Measurements from ENCODE around the gene DCP2.

DNA sequence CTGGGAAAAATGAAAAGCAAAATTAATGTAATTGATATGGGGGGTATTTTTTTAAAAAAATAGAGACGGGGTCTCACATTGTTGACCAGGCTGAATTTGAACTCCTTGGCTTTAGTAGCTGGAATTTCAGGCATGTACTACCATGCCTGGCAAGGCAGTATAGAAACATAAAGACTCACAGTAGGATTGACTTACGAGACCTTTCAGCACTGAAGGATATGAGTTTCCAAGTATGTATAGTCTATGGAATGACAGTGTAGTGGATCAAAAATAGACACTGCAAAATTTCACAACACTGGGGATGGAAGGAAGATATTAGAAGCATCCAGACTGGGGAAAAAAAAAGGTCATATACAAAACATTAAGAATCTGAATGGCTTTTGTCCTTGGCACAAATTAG, 6.8 kb downstream of the DCP2 start:
- TF ChIP-seq POLR2AphosphoS5 (IDR thresholded peaks at IDR 0.05) (no peak), EP300 (conservative IDR thresholded peaks at IDR 0.05; ENCODE audit: poor library complexity, severe bottlenecking) (no peak)
- TF ChIP-seq, protein P1, sequence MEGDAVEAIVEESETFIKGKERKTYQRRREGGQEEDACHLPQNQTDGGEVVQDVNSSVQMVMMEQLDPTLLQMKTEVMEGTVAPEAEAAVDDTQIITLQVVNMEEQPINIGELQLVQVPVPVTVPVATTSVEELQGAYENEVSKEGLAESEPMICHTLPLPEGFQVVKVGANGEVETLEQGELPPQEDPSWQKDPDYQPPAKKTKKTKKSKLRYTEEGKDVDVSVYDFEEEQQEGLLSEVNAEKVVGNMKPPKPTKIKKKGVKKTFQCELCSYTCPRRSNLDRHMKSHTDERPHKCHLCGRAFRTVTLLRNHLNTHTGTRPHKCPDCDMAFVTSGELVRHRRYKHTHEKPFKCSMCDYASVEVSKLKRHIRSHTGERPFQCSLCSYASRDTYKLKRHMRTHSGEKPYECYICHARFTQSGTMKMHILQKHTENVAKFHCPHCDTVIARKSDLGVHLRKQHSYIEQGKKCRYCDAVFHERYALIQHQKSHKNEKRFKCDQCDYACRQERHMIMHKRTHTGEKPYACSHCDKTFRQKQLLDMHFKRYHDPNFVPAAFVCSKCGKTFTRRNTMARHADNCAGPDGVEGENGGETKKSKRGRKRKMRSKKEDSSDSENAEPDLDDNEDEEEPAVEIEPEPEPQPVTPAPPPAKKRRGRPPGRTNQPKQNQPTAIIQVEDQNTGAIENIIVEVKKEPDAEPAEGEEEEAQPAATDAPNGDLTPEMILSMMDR (IDR thresholded peaks at IDR 0.05; ENCODE audit: poor library complexity, severe bottlenecking) = no peak

Measured in neural cell (in vitro differentiated cells).